Testis (tissue), 2 donors: ENCODE measurements around the gene GATB.

Experiments
- CTCF ChIP-seq, 3 experiments: fragments of 450-650 bp in 2 of 3; fragments of 200-600 bp in 1 of 3; sonication (generic) in 1 of 3; IDR thresholded peaks; one replicate each; pipeline ENCODE4 v1.5.1; 2016 to 2019; ENCODE audit warnings: antibody characterized with exemption in 3 of 3, mild to moderate bottlenecking in 2 of 3, moderate library complexity in 1 of 3
- POLR2A ChIP-seq: fragments of 450-650 bp; IDR thresholded peaks from one replicate; pipeline ENCODE4 v1.6.1; 2017; ENCODE audit warnings: antibody characterized with exemption, mild to moderate bottlenecking, moderate library complexity

GRCh38 chr4:151628001-151628608 lies 132.7 kb downstream of the GATB start:
- no peak for TF ChIP-seq CTCF (IDR thresholded peaks at IDR 0.05)
- no peak for TF ChIP-seq POLR2A
